ENCODE data around the gene CCN5.

GRCh38 chr20:44696315-44696714, 18.9 kb upstream of the CCN5 start:
- TF ChIP-seq POLR2A (IDR thresholded peaks at IDR 0.05) (no peak), CTCF (IDR thresholded peaks at IDR 0.05) (no peak), POLR2AphosphoS5 (IDR thresholded peaks at IDR 0.05) (no peak)

All from prostate gland (tissue), 2 donors.